HG03103 (cell line): ENCODE results near the gene MAPK8IP2.
"Not testable (repeated sequence)": the region's sequence is repeated elsewhere in the genome, so short reads cannot be mapped to it uniquely, and the experiment has no call there.

Experiments used
- ATAC-seq: cut with Tn5 transposase; IDR thresholded peaks from one replicate; pipeline ENCODE4 v1.9.1; 2021; ENCODE audit warnings: low read depth; ENCODE audit not compliant: unreplicated experiment

MAPK8IP2 gene

DNA sequence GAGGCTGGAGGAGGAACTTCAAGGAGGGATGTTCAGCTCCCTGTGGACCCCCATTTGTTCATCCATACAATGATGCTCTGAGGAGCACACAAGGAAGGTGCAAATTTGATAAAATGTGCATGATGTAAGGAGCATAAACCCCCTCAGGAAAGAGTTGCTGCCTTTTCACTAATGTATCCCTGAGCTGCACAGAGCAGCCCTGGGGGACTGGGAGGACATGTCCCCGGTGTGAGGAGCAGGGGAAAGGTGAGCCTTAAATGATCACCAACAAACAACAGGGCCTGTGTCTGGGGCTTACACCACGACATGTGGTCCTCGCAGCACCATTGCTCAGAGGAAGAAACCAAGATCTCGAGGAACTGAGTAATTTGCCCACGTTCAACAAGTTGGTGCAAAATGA is 3.5 kb upstream of the MAPK8IP2 start:
- no peak for ATAC-seq

DNA sequence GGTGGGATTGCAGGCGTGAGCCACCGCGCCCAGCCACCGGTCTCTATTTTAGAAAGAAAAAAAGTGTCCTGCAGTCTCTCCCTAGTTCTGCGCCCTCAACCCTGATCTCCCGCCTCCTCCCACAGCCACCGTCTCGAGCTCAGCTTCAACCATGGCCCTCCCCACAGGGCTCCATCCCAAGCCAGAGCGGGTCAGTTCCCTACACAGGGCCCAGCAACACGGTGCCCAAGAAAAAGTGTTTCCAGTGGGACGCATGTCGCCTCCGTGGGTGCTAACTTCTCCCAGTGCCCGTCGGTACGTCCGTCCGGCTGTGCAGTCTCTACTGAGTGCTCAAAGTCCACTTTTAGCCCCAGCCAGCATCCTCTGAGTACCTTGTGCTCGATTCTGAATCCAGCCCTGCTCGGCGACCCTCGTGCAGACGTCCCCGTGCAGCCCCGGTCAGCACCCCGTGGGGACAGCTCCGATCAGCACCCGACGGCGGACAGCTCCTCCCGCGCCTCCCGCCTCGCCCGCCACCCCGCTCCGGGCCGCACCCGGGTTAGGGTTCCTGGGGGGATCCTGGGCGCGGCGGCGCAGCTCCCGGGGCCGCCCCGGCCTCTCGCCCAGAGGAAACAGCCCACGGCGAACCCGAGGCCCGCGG is 657 bp upstream of the MAPK8IP2 start:
- no peak for ATAC-seq

DNA sequence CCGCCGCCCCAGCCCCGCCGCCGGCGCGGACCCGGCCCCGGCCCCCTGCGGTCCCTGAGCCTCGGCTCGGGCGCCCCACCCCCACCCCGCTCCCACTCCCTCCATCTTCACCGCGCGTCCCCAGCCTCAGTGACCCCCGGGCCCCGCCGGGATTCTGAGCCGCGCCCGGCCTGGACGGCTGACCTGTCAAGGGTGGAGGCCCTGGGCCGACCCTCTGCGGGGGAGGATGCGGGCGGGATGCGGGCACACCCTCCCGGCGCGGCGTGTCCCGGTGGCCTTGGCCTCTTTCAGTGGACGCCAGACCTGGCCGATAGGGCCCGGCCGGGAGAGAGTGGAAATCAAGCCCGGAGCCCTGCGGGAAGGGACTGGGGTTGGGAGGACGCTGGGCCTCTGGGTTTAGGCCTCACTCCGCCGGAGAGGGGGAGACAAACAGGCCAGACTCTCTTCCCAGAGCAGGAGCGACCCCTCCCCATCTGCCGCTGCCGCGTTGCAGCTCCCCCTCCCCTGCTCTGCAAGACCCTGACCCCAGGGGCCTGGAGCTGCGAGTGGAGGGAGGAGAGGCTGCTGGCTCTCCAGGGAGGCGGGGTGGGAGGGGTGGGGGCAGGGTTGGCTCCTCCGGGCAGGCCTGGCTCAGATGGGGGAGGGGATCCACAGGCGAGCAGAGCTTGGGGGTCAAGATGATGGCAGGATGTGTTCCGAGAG is 525 bp downstream of the MAPK8IP2 start:
- ATAC-seq = no peak

DNA sequence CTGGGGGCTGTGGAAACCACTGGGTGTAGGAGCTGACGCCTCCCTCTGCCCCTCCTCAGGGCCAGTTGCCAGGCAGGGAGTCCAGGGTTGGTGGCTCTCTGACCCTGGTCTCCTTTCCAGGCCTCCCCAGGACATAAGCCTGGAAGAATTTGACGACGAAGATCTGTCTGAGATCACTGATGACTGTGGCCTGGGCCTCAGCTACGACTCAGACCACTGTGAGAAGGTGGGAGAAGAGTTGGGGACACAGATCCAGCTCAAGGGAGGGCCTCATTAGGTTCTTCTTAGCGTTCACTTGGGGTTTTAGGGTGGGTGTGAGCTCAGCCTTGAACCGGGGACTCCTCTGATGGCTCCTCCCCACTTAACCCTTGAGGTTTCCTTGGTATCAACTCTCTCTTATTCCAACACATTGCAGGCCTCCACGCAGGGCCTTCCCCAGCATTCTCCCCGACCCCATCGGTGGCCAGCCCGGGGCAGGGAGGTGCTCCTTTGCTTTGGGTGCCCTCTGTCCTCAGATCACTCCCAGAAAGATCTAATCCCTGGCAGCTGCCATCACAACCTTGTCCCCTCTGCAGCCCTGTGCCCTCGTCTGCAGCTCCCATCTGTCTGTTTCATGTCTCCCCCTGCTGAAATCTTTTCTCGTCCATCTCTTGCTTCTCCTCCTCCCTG is 1.2 kb downstream of the MAPK8IP2 start:
- no peak for ATAC-seq

DNA sequence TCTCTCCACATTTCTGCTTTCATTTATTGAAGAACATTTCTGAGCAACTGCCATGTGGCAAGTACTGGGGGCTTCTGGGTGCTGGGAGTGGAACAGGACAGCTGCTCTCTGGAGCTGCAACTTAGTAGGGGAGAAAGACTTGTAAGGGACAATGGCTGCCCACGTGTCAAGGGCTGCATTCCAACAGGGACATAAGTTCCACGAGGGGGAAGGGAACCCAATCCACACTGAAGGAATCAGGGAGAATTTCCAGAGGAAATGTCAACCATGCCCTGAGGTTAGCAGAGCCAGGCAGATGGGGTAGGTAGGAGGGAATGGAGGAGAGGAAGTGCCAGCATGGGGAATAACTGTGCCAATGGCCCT is 1.7 kb downstream of the MAPK8IP2 start:
- no peak for ATAC-seq

DNA sequence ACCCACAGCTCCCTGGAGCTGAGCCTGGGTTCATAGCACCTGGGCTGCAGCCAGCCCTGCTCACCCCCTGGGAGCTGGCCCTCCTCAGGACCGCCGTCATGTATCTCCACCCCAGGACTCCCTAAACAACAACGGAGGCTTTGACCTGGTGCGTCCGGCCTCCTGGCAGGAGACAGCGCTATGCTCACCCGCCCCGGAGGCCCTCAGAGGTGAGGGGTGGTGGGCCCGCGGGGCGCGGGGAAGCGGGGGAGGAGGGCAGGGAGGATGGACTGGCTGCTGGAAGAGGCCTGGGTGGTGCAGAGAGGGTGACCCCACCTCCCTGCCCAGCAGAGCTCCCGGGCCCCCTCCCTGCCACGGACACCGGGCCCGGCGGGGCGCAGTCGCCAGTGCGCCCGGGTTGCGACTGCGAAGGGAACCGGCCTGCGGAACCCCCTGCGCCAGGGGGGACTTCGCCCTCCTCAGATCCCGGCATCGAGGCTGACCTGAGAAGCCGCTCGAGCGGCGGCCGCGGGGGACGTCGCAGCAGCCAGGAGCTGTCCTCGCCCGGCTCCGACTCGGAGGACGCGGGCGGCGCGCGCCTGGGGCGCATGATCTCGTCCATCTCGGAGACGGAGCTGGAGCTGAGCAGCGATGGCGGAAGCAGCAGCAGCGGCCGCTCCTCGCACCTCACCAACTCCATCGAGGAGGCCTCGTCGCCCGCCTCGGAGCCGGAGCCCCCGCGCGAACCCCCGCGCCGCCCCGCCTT is 3.1 kb downstream of the MAPK8IP2 start:
- no peak for ATAC-seq

GRCh38 chr22:50604256-50605001 is 3.8 kb downstream of the MAPK8IP2 start:
- no peak for ATAC-seq

DNA sequence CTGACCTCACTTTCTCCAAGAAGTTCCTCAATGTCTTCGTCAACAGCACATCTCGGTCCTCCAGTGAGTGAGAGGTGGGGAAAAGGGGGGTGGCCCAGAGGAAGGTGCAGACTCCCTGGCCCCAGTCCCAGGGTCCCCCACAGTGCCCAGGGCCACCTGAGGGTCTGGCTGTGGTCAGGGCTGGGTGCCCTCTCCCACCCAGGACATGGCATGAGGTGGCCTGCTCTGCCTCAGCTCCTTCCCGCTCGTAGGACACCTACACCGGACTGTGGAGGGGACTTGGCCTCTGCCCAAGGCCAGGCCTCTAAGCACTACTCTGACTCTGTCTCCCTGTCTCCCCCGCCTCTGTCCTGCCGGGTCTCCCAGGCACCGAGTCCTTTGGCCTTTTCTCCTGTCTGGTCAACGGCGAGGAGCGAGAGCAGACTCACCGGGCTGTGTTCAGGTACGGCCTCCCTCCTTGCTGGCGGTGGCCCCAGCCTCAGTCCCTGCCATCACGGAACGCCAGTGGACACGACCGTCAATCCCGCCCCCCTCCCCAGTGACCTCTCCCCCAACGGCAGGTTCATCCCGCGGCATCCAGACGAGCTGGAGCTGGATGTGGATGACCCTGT is 4.5 kb downstream of the MAPK8IP2 start:
- ATAC-seq = no peak

- ATAC-seq = no peak
These were observed 5.1 kb downstream of the MAPK8IP2 start for GRCh38 chr22:50605613-50606074.

DNA sequence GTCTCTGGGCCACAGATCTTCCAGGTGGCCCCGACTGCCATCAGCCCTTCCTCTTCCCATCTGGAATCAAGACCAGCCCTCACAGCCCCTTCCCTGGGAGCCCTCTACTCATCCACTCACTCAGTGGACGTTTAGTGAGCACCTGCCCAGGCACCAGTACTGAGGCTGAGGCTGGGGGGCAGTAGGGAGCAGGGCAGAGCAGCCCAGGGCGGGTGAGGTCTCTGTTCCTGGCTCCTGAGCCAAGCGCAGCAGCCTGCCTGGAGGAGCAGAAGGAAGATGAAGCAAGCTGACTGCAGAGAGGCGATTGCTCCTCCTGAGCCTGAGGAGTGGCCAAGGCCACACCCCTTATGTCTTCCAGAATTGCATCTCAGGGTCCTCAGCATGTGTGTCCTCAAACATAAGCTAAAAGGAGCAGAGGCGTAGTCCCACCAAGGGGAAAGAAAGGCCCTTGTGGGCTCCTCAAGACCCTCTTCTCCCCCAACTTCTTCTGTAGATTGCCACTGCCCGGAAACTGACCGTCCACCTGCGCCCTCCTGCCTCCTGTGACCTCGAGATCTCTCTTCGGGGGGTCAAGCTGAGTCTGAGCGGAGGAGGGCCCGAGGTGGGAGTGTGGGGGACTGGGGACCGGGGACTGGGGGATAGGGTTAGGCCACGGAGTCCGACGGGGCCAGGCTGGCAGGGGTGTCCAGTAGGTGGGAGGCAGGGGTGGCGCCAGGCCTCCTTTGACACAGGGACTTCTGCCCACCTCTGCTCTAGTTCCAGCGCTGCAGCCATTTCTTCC is 5.8 kb downstream of the MAPK8IP2 start:
- ATAC-seq = no peak

DNA sequence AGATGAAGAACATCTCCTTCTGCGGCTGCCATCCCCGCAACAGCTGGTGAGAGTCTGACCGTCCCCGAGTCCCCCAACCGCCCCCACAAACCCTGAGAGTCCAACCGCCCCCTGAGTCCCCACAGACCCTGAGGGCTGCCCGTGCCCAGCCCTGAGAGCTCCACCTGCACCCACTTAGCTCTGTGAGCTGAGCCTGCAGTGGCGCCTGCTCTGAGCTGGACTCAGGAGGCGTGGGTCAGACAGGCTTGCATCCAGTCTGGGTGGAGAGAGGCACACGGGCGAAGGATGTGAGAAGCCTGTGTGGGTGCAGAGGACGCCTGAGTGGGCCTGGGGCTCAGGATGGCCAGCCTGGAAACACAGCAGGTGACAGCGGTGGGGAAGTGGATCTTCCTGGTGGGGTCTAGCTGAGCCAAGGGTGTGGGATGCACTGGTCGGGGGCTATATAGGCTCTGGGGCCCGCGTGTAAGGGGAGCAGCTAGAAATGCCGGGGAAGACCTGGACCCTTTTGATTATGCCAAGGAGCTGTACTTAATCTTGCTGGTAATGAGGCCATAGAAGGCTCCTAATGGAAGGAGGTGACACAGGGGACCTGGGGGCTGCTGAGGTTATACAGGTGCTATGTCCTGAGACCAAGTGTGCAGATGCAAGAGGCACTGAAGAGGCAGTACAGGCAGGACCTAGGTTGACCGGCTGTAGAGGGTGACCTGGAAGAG is 6.5 kb downstream of the MAPK8IP2 start:
- no peak for ATAC-seq

DNA sequence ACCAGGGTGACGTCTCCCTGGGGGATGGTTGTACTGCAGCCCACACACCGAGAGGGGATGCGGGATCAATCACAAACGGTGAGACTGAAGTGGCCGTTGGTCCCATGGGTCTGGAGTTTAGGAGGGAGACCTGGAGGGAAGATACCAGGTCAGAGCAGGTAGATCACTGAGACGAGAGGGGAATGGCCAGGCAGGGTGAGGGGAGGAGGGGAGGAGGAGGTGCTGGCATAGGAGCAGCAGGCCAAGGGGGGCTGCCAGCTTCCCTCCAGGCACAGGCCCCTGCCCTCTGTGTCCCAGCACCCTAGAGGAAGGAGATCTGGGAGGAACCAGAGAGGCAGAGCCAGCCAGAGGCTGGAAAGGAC is 7.0 kb downstream of the MAPK8IP2 start:
- no peak for ATAC-seq

DNA sequence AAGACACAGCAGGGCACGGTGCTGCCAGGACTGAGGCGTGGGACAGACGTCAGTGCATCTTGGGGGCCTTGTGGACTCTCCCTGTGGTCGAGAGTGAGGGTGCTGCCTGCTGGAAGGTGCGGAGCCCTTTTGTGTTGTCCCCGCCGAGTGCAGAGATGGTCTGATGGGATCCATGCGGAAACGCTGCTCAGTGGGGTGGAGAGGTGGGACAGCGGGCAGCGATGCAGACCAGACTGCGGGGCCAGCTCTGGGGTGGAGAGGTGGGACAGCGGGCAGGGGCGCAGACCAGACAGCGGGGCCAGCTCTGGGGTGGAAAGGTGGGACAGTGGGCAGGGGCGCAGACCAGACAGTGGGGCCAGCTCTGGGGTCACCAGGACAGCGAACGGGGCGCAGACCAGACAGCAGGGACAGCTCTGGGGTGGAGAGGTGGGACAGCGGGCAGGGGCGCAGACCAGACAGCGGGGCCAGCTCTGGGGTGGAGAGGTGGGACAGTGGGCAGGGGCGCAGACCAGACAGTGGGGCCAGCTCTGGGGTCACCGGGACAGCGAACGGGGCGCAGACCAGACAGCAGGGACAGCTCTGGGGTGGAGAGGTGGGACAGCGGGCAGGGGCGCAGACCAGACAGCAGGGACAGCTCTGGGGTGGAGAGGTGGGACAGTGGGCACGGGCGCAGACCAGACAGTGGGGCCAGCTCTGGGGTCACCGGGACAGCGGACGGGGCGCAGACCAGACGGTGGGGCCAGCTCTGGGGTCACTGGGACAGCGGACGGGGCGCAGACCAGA is 7.7 kb downstream of the MAPK8IP2 start:
- not testable (repeated sequence) for ATAC-seq

GRCh38 chr22:50608996-50609395 is 8.4 kb downstream of the MAPK8IP2 start:
- no peak for ATAC-seq

DNA sequence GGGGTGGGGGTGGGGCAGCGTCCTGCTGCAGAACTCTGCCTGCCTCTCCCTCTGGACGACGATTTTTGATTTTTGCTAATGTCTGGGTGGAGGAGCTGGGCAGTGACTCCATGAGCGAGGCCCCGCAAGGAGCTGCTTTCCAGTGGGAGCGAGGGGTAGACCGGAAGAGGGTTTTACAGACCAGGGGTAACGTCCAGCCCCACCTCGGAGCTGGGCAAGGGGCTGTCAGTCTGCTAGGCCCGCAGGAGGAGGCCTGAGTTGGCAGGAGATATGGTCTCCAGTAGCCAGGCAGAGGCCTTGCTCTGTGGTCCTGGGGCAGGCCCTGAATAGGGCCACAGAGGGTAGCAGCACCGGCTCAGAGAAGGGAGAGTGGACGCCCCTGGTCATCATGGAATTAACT is 9.0 kb downstream of the MAPK8IP2 start:
- ATAC-seq = no peak

DNA sequence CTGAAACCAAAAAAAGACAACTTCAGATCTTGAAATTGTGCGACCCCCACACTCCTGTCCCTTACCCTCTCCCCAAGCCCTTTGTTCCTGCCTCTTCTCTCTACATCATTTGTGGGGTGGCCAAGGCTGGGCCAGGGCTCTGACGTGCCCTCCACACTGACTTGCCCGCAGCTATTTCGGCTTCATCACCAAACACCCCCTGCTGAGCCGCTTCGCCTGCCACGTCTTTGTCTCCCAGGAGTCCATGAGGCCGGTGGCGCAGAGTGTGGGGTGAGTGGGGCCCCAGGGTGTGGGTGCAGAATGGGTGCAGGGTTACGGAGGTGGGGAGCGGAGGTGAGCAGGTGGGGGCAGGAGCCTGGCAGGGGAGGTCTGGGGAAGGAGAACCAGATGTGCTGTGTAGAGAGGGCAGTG is 9.5 kb downstream of the MAPK8IP2 start:
- no peak for ATAC-seq

DNA sequence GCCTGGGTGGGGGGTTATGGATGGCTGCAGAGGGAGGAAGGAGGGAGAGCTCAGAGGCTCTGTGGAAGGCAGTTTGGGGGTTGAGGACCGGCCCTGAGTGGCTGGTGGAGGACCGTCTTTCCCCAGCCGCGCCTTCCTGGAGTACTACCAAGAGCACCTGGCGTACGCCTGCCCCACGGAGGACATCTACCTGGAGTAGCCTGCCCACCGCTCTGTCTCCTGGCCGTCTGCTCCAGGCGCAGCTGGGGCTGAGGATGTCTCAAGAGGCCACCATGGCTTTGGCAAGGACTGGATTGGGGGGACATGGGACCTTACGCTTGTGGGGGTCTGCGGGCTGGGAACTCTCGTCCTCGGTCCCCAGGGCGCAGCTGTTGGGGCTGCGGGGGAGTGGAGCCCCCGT is 10.0 kb downstream of the MAPK8IP2 start:
- ATAC-seq = no peak
